B cell (primary cell): ENCODE data around the gene ARL14EP. TPM values are rescaled to one million over a fixed set of nuclear protein-coding genes. Genes with fewer than 3 reads are reported as not detected.

Source experiments
- ATAC-seq: fragments of 200-7000 bp; cut with Tn5 transposase; one replicate; pipeline ENCODE4 v1.10.0; 2021; ENCODE audit warnings: low read depth, mild to moderate bottlenecking, moderate number of reproducible peaks, moderate library complexity
- CTCF ChIA-PET: fragments of 350-600 bp; sonication (Branson Sonifier 250); formaldehyde crosslinking; loops from one replicate; lab custom pipeline; 2021; ENCODE audit warnings: antibody characterized with exemption, inconsistent platforms; lab: Charles Lee
- POLR2A ChIA-PET: fragments of 350-600 bp; sonication (Branson Sonifier 250); formaldehyde crosslinking; loops from one replicate; lab custom pipeline; 2021; ENCODE audit warnings: antibody characterized with exemption; lab: Charles Lee
- DNase-seq: peaks from one replicate; pipeline ENCODE4 v3.0.0; 2013
- H2AFZ ChIP-seq: 2 replicates; pipeline ENCODE4 v1.6.1; 2012; ENCODE audit warnings: mild to moderate bottlenecking, low read depth, low read length; ENCODE audit not compliant: insufficient read depth, poor library complexity, severe bottlenecking
- H3K27ac ChIP-seq, 2 donors: 1 replicate in 1 of 2; 2 replicates in 1 of 2; pipeline ENCODE4 v1.5.1; 2012 to 2013; ENCODE audit warnings: low read length in 2 of 2, mild to moderate bottlenecking in 2 of 2, moderate library complexity in 1 of 2
- H3K27me3 ChIP-seq, 4 experiments: fragments of 200-600 bp in 1 of 4; sonication (generic) in 1 of 4; replicated peaks in 1 of 4; 1 replicate in 2 of 4; 2 replicates in 2 of 4; pipeline versions ENCODE4 v1.6.1 to v1.7.0; 2013 to 2016; ENCODE audit warnings: low read length in 3 of 4, mild to moderate bottlenecking in 2 of 4, mixed read lengths in 1 of 4, moderate library complexity in 1 of 4; ENCODE audit not compliant: insufficient read depth in 4 of 4, control insufficient read depth in 3 of 4; ENCODE audit errors: control extremely low read depth in 1 of 4
- H3K36me3 ChIP-seq, 2 experiments: replicated peaks in 1 of 2; 1 replicate in 1 of 2; 2 replicates in 1 of 2; pipeline versions ENCODE4 v1.6.1 to v1.7.1; 2013; ENCODE audit warnings: low read length in 1 of 2; ENCODE audit not compliant: insufficient read depth in 2 of 2, control insufficient read depth in 1 of 2; ENCODE audit errors: control extremely low read depth in 1 of 2, extremely low read depth in 1 of 2
- H3K4me1 ChIP-seq, 2 donors: fragments of 200-600 bp in 1 of 2; sonication (generic) in 1 of 2; 1 replicate in 1 of 2; 2 replicates in 1 of 2; pipeline versions ENCODE4 v1.5.1 to v1.6.1; 2013 to 2017; ENCODE audit warnings: low read length in 2 of 2; ENCODE audit not compliant: control insufficient read depth in 2 of 2, insufficient read depth in 2 of 2
- H3K4me2 ChIP-seq: replicated peaks from 2 replicates; pipeline ENCODE3; 2012; ENCODE audit warnings: mild to moderate bottlenecking, low read depth, low read length; ENCODE audit not compliant: poor library complexity, severe bottlenecking
- H3K4me3 ChIP-seq, 5 experiments: fragments of 200-600 bp in 1 of 5; sonication (generic) in 1 of 5; 1 replicate in 3 of 5; 2 replicates in 2 of 5; pipeline versions ENCODE4 v1.5.1 to v1.7.0; 2011 to 2016; ENCODE audit warnings: low read length in 4 of 5, mild to moderate bottlenecking in 4 of 5, low read depth in 2 of 5, control low read depth in 1 of 5, moderate library complexity in 1 of 5; ENCODE audit not compliant: insufficient read depth in 1 of 5; ENCODE audit errors: control extremely low read depth in 1 of 5, extremely low read depth in 1 of 5
- H3K79me2 ChIP-seq: fragments of 200-600 bp; sonication (generic); one replicate; pipeline ENCODE4 v1.6.0; 2016; ENCODE audit warnings: low read length; ENCODE audit not compliant: control insufficient read depth, insufficient read depth
- H3K9ac ChIP-seq: fragments of 200-600 bp; sonication (generic); 2 replicates; pipeline ENCODE4 v1.6.1; 2017; ENCODE audit warnings: mild to moderate bottlenecking, low read length, moderate library complexity
- H3K9me3 ChIP-seq, 3 donors: one replicate each; pipeline versions ENCODE4 v1.6.1 to v1.7.1; 2013; ENCODE audit warnings: low read length in 2 of 3; ENCODE audit not compliant: control insufficient read depth in 2 of 3, insufficient read depth in 1 of 3; ENCODE audit errors: control extremely low read depth in 1 of 3
- H4K20me1 ChIP-seq: 2 replicates; pipeline ENCODE4 v1.6.0; 2012; ENCODE audit warnings: mild to moderate bottlenecking, low read length; ENCODE audit not compliant: insufficient read depth, control insufficient read depth, poor library complexity, severe bottlenecking
- H3K27ac Mint-ChIP-seq: one replicate; pipeline ENCODE4 v1.8.0; 2021; ENCODE audit warnings: mixed read lengths
- H3K27me3 Mint-ChIP-seq: one replicate; pipeline ENCODE4 v1.8.0; 2021; ENCODE audit warnings: mixed read lengths
- H3K4me1 Mint-ChIP-seq: one replicate; pipeline ENCODE4 v1.8.0; 2021; ENCODE audit warnings: mixed read lengths
- H3K4me3 Mint-ChIP-seq: one replicate; pipeline ENCODE4 v1.8.0; 2021; ENCODE audit warnings: mixed read lengths
- H3K9me3 Mint-ChIP-seq: one replicate; pipeline ENCODE4 v1.8.0; 2022; ENCODE audit warnings: mixed read lengths; ENCODE audit not compliant: insufficient read depth
- CTCF ChIP-seq: fragments of 200-600 bp; IDR thresholded peaks from one replicate; pipeline ENCODE4 v1.8.0; 2022; ENCODE audit warnings: antibody characterized with exemption, mild to moderate bottlenecking
- EZH2 ChIP-seq: IDR thresholded peaks from 2 replicates; pipeline ENCODE4 v1.6.1; 2012; ENCODE audit warnings: borderline replicate concordance, low read depth, mild to moderate bottlenecking, moderate library complexity, low read length; ENCODE audit not compliant: insufficient read depth, poor library complexity, severe bottlenecking
- WGBS: methylation state at CpG from one replicate; pipeline ENCODE4 v1.1.5; 2013; ENCODE audit warnings: missing lambda C conversion rate; ENCODE audit not compliant: insufficient coverage; 5-methylcytosine and 5-hydroxymethylcytosine counted together
- intact Hi-C: fragments of 100-400 bp; cut with micrococcal nuclease; formaldehyde crosslinking; loops from one replicate; pipeline ENCODE4 v1.10.0; 2022
- polyA plus RNA-seq: library from polyadenylated mRNA; depleted of rRNA; stranded (reverse); fragments of >200 nt; gene quantifications from 2 replicates; pipeline ENCODE4 v1.2.3, GENCODE V29; 2012
- total RNA-seq, 2 donors: library from RNA; stranded (reverse); fragments of 120-200 nt in 1 of 2; gene quantifications; 1 replicate in 1 of 2; 2 replicates in 1 of 2; pipeline versions ENCODE4 v1.2.3 to v1.2.4, GENCODE V29; 2013 to 2022

The ARL14EP gene
- total and polyA plus RNA-seq, 2 donors (not counting 1 experiment from before 2014, with no cell fraction given), result 19.9 to 47.3 TPM

GRCh38 chr11:30317030-30317429 lies 5.9 kb upstream of the ARL14EP start:
- Mint-ChIP-seq H3K4me3 (no peak overlapping the region), H3K4me1 (no peaks in the 10 kb centered on the region), H3K27ac (no peak overlapping the region), H3K9me3 (no peaks in the 10 kb centered on the region), H3K27me3 (peaks cover 32% of the 10 kb centered on the region)
- Histone ChIP-seq H3K4me2 (no peak overlapping the region), H4K20me1 (no peaks in the 10 kb centered on the region), H2AFZ (no peak overlapping the region), H3K9ac (no peak overlapping the region), H3K27me3 (peaks cover 0 to 7% (median 4%) of the 10 kb centered on the region in 4 experiments), H3K9me3 (no peaks in the 10 kb centered on the region), H3K4me3 (no peak overlapping the region), H3K27ac (no peak overlapping the region), H3K4me1 (no peaks in the 10 kb centered on the region), H3K36me3 (no peaks in the 10 kb centered on the region), H3K79me2 (no peaks in the 10 kb centered on the region)
- whole genome bisulfite sequencing, result 20% methylated on average over 1 of the region's 2 CpGs
- DNase-seq (no peak), ATAC-seq (no peak)
- CTCF ChIA-PET, result interaction anchor here (1.7 kb wide), 1 partner anchor 9 kb away, joined by 4 read pairs; no protein-coding TSS in a partner anchor
- POLR2A ChIA-PET, result no interaction called here
- intact Hi-C loops, result no loop called here
- TF ChIP-seq EZH2 (no peak), CTCF (no peak)

- Mint-ChIP-seq H3K27me3 (peaks cover 20% of the 10 kb centered on the region), H3K27ac (no peak overlapping the region), H3K4me3 (no peak overlapping the region), H3K4me1 (peaks cover 32% of the 10 kb centered on the region), H3K9me3 (no peaks in the 10 kb centered on the region)
- no peak overlapping the region for H2AFZ ChIP-seq
- H3K4me3 ChIP-seq, result no peak overlapping the region
- no peak overlapping the region for H3K4me2 ChIP-seq
- H3K9me3 ChIP-seq, result no peaks in the 10 kb centered on the region
- DNase-seq (no peak), ATAC-seq (no peak)
- H4K20me1 ChIP-seq, result no peaks in the 10 kb centered on the region
- H3K79me2 ChIP-seq, result peaks cover 36% of the 10 kb centered on the region
- TF ChIP-seq CTCF (no peak), EZH2 (no peak)
- H3K27ac ChIP-seq, result no peak overlapping the region
- peaks cover 0 to 3% (median 1%) of the 10 kb centered on the region in 4 experiments for H3K27me3 ChIP-seq
- no peaks in the 10 kb centered on the region for H3K36me3 ChIP-seq
- peaks cover 24 to 33% of the 10 kb centered on the region in 2 donors for H3K4me1 ChIP-seq
- no peak overlapping the region for H3K9ac ChIP-seq
- CTCF ChIA-PET, result interaction anchor here (1.2 kb wide), 1 partner anchor 26 kb away, joined by 3 read pairs; no protein-coding TSS in a partner anchor
- intact Hi-C loops, result no loop called here
- POLR2A ChIA-PET, result interaction anchor here (0.5 kb wide), 1 partner anchor 13 kb away, joined by 6 read pairs; no protein-coding TSS in a partner anchor
- WGBS, result 89% methylated on average over 3 of the region's 4 CpGs
These were observed 1.6 kb upstream of the ARL14EP start for GRCh38 chr11:30321321-30321720.
